K562 (cell line): ENCODE data around the gene CFDP1. TPM values are rescaled to one million over a fixed set of nuclear protein-coding genes. Genes with fewer than 3 reads are reported as not detected.

ENCODE experiments used
- ATAC-seq: fragments of 200-7000 bp; cut with Tn5 transposase; 3 replicates; pipeline ENCODE4 v1.9.1; 2020; ENCODE audit warnings: moderate library complexity
- BruUV-seq: library from RNA; stranded (reverse); fragments of 400-500 nt; replicated peaks from 2 replicates; lab custom pipeline; 2021; lab: Mats Ljungman, UMichigan
- CTCF ChIA-PET: fragments of 300-600 bp; formaldehyde crosslinking; extraction: SDS; loops from one replicate; lab custom pipeline; 2021; ENCODE audit warnings: low intra/inter-chr PET ratio; lab: Yijun Ruan, JAX
- POLR2A ChIA-PET: fragments of 300-600, 350-650 bp; sonication (Branson Sonifier 250); formaldehyde crosslinking; extraction: SDS; loops from one replicate; lab custom pipeline; 2021; ENCODE audit warnings: antibody characterized with exemption, inconsistent platforms; lab: Yijun Ruan, JAX
- DNase-seq, 4 experiments: peaks; one replicate each; pipeline versions ENCODE4 v3.0.0 to v3.0.0-alpha.2; 2011 to 2018; ENCODE audit warnings: low spot score in 3 of 4, mixed read lengths in 3 of 4; ENCODE audit errors: extremely low read depth in 1 of 4
- FAIRE-seq: peaks from 2 replicates; lab custom pipeline; 2011; peaks lifted over from hg19 to GRCh38; lab: Jason Lieb, UNC
- H2AFZ ChIP-seq: 2 replicates; pipeline ENCODE4 v1.6.0; 2011; ENCODE audit warnings: low read depth, low read length, control low read depth, inconsistent platforms
- H3K27ac ChIP-seq: fragments of 200-600 bp; 3 replicates; pipeline ENCODE4 v1.8.0; 2011; ENCODE audit warnings: low read depth, mild to moderate bottlenecking, control low read depth, inconsistent platforms, low read length, moderate library complexity, mixed read lengths; ENCODE audit errors: extremely low read depth
- H3K27me3 ChIP-seq, 2 experiments: fragments of 300-600 bp in 1 of 2; 2 replicates in 1 of 2; 3 replicates in 1 of 2; pipeline versions ENCODE4 v1.6.0 to v1.8.0; 2011; ENCODE audit warnings: inconsistent platforms in 2 of 2, low read length in 2 of 2, mild to moderate bottlenecking in 1 of 2, mixed read lengths in 1 of 2, moderate library complexity in 1 of 2; ENCODE audit not compliant: control insufficient read depth in 2 of 2, insufficient read depth in 2 of 2
- H3K36me3 ChIP-seq: fragments of 300-600 bp; 3 replicates; pipeline ENCODE4 v1.8.0; 2011; ENCODE audit warnings: mild to moderate bottlenecking, low read length, inconsistent platforms; ENCODE audit not compliant: control insufficient read depth, insufficient read depth
- H3K4me1 ChIP-seq, 2 experiments: fragments of 200-600 bp in 1 of 2; replicated peaks in 1 of 2; 2 replicates in 1 of 2; 3 replicates in 1 of 2; pipeline versions ENCODE4 v1.5.1 to v1.8.0; 2011; ENCODE audit warnings: inconsistent platforms in 2 of 2, low read length in 2 of 2, mild to moderate bottlenecking in 1 of 2, mixed read lengths in 1 of 2, moderate library complexity in 1 of 2; ENCODE audit not compliant: control insufficient read depth in 2 of 2, insufficient read depth in 2 of 2
- H3K4me2 ChIP-seq: 2 replicates; pipeline ENCODE4 v1.6.1; 2011; ENCODE audit warnings: low read length, control low read depth, inconsistent platforms, mixed read lengths; ENCODE audit not compliant: insufficient read depth
- H3K4me3 ChIP-seq: fragments of 200-600 bp; sonication (generic), shearing (Covaris generic); 2 replicates; pipeline ENCODE4 v1.5.1; 2016; ENCODE audit warnings: control low read depth, inconsistent platforms
- H3K79me2 ChIP-seq: fragments of 200-600 bp; 3 replicates; pipeline ENCODE4 v1.8.0; 2011; ENCODE audit warnings: low read length, inconsistent platforms; ENCODE audit not compliant: control insufficient read depth, insufficient read depth
- H3K9ac ChIP-seq, 2 experiments: 2 replicates each; pipeline versions ENCODE4 v1.6.0 to v1.6.1; 2011; ENCODE audit warnings: low read depth in 2 of 2, low read length in 2 of 2, control low read depth in 1 of 2, inconsistent platforms in 1 of 2, mild to moderate bottlenecking in 1 of 2, mixed read lengths in 1 of 2; ENCODE audit not compliant: insufficient read depth in 1 of 2
- H3K9me1 ChIP-seq: one replicate; pipeline ENCODE4 v1.6.0; 2011; ENCODE audit warnings: inconsistent platforms, mild to moderate bottlenecking, low read length, moderate library complexity; ENCODE audit not compliant: control insufficient read depth, insufficient read depth
- H3K9me3 ChIP-seq: replicated peaks from 2 replicates; pipeline ENCODE4 v1.5.1; 2011; ENCODE audit warnings: low read depth, low read length, inconsistent platforms; ENCODE audit not compliant: control insufficient read depth, insufficient read depth
- H4K20me1 ChIP-seq: replicated peaks from 2 replicates; pipeline ENCODE4 v1.6.1; 2011; ENCODE audit warnings: low read length, inconsistent platforms, mixed read lengths; ENCODE audit not compliant: control insufficient read depth, insufficient read depth
- ASH1L ChIP-seq: fragments of 450-650 bp; IDR thresholded peaks from 2 replicates; pipeline ENCODE4 v1.6.1; 2018; ENCODE audit warnings: borderline replicate concordance, mild to moderate bottlenecking, low read depth; ENCODE audit not compliant: partially characterized antibody
- BCOR ChIP-seq: fragments of 450-650 bp; IDR thresholded peaks from 2 replicates; pipeline ENCODE4 v1.6.1; 2016
- CHD4 ChIP-seq: fragments of 200-600 bp; sonication (generic); IDR thresholded peaks from 3 replicates; pipeline ENCODE4 v1.6.1; 2012; ENCODE audit warnings: low read depth, mild to moderate bottlenecking, mixed read lengths, low read length, inconsistent platforms; ENCODE audit not compliant: insufficient read depth, insufficient replicate concordance, poor library complexity, severe bottlenecking
- HSF4 ChIP-seq: fragments of 250-450 bp; sonication (Bioruptor Pico); IDR thresholded peaks from 2 replicates; pipeline ENCODE4 v2.1.2; 2022; ENCODE audit warnings: mild to moderate bottlenecking, moderate library complexity, borderline replicate concordance
- MAFF ChIP-seq: IDR thresholded peaks from 2 replicates; pipeline ENCODE4 v1.6.1; 2012; ENCODE audit warnings: low read length, improper control_type of control experiment
- MAFK ChIP-seq: IDR thresholded peaks from 2 replicates; pipeline ENCODE4 v1.6.1; 2011; ENCODE audit warnings: low read length, improper control_type of control experiment
- MCM7 ChIP-seq, 2 experiments: fragments of 450-650 bp; IDR thresholded peaks; 2 replicates each; pipeline ENCODE4 v1.6.1; 2016 to 2018
- PYGO2 ChIP-seq: fragments of 450-650 bp; IDR thresholded peaks from 2 replicates; pipeline ENCODE4 v1.6.1; 2016; ENCODE audit warnings: mild to moderate bottlenecking, missing genetic modification characterization, moderate library complexity, missing compliant biosample characterization
- SMAD4 ChIP-seq: fragments of 250-450 bp; sonication (Bioruptor Pico); conservative IDR thresholded peaks from 2 replicates; pipeline ENCODE4 v1.8.0; 2021; ENCODE audit warnings: inconsistent platforms, mild to moderate bottlenecking, moderate library complexity
- SRSF9 ChIP-seq: fragments of 200-400 bp; formaldehyde crosslinking; IDR thresholded peaks from 2 replicates; pipeline ENCODE4 v1.6.1; 2017; ENCODE audit warnings: low read depth, low read length, borderline replicate concordance
- ZNF263 ChIP-seq: sonication (generic); formaldehyde crosslinking; IDR thresholded peaks from 2 replicates; pipeline ENCODE4 v1.8.0; 2022; ENCODE audit warnings: mild to moderate bottlenecking, missing genetic modification reagents, borderline replicate concordance
- WGBS: fragments of 100-300 bp; shearing (Covaris generic); methylation state at CpG from one replicate; pipeline ENCODE4 v1.1.6; 2016; ENCODE audit warnings: low coverage, mixed read lengths; ENCODE audit not compliant: insufficient coverage; ENCODE audit errors: missing lambda C conversion rate; 5-methylcytosine and 5-hydroxymethylcytosine counted together
- in situ Hi-C: fragments of 300-500 bp; cut with MboI; formaldehyde crosslinking; loops from 4 replicates; pipeline ENCODE4 v1.15.0; 2018; ENCODE audit warnings: inconsistent platforms, mixed read lengths
- intact Hi-C: fragments of 100-400 bp; cut with micrococcal nuclease; formaldehyde crosslinking; loops from 2 replicates; pipeline ENCODE4 v1.14.2; 2022
- polyA plus RNA-seq, 8 experiments: library from polyadenylated mRNA; depleted of rRNA in 4 of 8; stranded (reverse) in 5 of 8; unstranded in 3 of 8; fragments of >200 nt; fragmentation: Nextera tagmentation in 2 of 8; fragmentation: Illumina TruSeq in 1 of 8; extraction: Ambion mirVana in 2 of 8; extraction: Trizol in 1 of 8; gene quantifications; 2 replicates each; pipeline versions ENCODE4 v1.2.1 to v1.2.3, GENCODE V29; 2011 to 2014; ENCODE audit warnings: inconsistent platforms in 1 of 8, missing spikeins in 1 of 8
- total RNA-seq, 7 experiments: library from RNA; depleted of rRNA in 6 of 7; stranded (reverse); fragments of >200 nt in 6 of 7; fragmentation: Illumina TruSeq in 2 of 7; extraction: Trizol in 2 of 7; gene quantifications; 2 replicates each; pipeline versions ENCODE4 v1.2.1 to v1.2.3, GENCODE V29; 2011 to 2021; ENCODE audit warnings: low replicate concordance in 1 of 7
- TF ChIP-seq, protein P1 (sequence below): fragments of 150-350 bp; IDR thresholded peaks from 2 replicates; pipeline ENCODE4 v1.6.1; 2014; ENCODE audit warnings: low read depth, mild to moderate bottlenecking, low read length, borderline replicate concordance

The CFDP1 gene
- total and polyA plus RNA-seq, 9 of the 15 experiments (the other 6 are each of a cell fraction or from before 2014, with no cell fraction given) = 31.5 to 78.4 (median 61.7) TPM

GRCh38 chr16:75472908-75473877 lies 39.9 kb upstream of the CFDP1 start:
- no peaks in the 10 kb centered on the region for H3K36me3 ChIP-seq
- no peaks in the 10 kb centered on the region; the same call in 1 of the 2 replicates for H4K20me1 ChIP-seq
- no peaks in the 10 kb centered on the region for H3K79me2 ChIP-seq
- H3K4me2 ChIP-seq = no peak overlapping the region
- no peaks in the 10 kb centered on the region for H3K4me1 ChIP-seq
- DNase-seq = no peak
- no TSS peak for BruUV-seq
- H3K9me1 ChIP-seq = no peaks in the 10 kb centered on the region
- no peak for ATAC-seq
- intact Hi-C loops = loop anchor here (2.0 kb wide), 1 partner anchor 44 kb away; no protein-coding TSS in a partner anchor
- H3K9ac ChIP-seq = no peak overlapping the region
- H3K9me3 ChIP-seq = no peaks in the 10 kb centered on the region
- no peak for FAIRE-seq
- in situ Hi-C loops = loop anchor here (10.0 kb wide), 1 partner anchor 292 kb away; no protein-coding TSS in a partner anchor
- peaks cover 13 to 22% of the 10 kb centered on the region in 2 experiments; a peak in 3 of 5 replicates for H3K27me3 ChIP-seq
- H3K27ac ChIP-seq = no peak overlapping the region
- ChIA-PET POLR2A (interaction anchor here (0.7 kb wide), 2 partner anchors 34 to 240 kb away, joined by 3 to 4 read pairs; no protein-coding TSS in a partner anchor), CTCF (interaction anchor here (2.3 kb wide), 1 partner anchor 291 kb away, joined by 10 read pairs; no protein-coding TSS in a partner anchor)
- 43% methylated on average over 17 of the region's 17 CpGs for WGBS
- no peak for TF ChIP-seq MCM7 (IDR thresholded peaks at IDR 0.05)
- TF ChIP-seq MAFF = no peak
- TF ChIP-seq PYGO2 (tag) = no peak
- no peak for TF ChIP-seq HSF4
- no peak for TF ChIP-seq MAFK
- TF ChIP-seq BCOR = no peak
- TF ChIP-seq, protein P1, sequence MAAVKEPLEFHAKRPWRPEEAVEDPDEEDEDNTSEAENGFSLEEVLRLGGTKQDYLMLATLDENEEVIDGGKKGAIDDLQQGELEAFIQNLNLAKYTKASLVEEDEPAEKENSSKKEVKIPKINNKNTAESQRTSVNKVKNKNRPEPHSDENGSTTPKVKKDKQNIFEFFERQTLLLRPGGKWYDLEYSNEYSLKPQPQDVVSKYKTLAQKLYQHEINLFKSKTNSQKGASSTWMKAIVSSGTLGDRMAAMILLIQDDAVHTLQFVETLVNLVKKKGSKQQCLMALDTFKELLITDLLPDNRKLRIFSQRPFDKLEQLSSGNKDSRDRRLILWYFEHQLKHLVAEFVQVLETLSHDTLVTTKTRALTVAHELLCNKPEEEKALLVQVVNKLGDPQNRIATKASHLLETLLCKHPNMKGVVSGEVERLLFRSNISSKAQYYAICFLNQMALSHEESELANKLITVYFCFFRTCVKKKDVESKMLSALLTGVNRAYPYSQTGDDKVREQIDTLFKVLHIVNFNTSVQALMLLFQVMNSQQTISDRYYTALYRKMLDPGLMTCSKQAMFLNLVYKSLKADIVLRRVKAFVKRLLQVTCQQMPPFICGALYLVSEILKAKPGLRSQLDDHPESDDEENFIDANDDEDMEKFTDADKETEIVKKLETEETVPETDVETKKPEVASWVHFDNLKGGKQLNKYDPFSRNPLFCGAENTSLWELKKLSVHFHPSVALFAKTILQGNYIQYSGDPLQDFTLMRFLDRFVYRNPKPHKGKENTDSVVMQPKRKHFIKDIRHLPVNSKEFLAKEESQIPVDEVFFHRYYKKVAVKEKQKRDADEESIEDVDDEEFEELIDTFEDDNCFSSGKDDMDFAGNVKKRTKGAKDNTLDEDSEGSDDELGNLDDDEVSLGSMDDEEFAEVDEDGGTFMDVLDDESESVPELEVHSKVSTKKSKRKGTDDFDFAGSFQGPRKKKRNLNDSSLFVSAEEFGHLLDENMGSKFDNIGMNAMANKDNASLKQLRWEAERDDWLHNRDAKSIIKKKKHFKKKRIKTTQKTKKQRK = no peak
- no peak for TF ChIP-seq ZNF263 (CRISPR knock-in tag)
- no peak for TF ChIP-seq SMAD4
- no peak for TF ChIP-seq SRSF9
- no peak for TF ChIP-seq ASH1L
- TF ChIP-seq CHD4 = no peak
- no peak overlapping the region for H3K4me3 ChIP-seq
- H2AFZ ChIP-seq = no peak overlapping the region
